Adrenal gland (tissue), 12 donors: ENCODE measurements around the gene MOCS3. TPM values are rescaled to one million over a fixed set of nuclear protein-coding genes. Genes with fewer than 3 reads are reported as not detected.

ENCODE experiments used
- DNase-seq, 7 donors: peaks; one replicate each; pipeline ENCODE4 v3.0.0-alpha.2; 2019 to 2020
- H3K27ac ChIP-seq, 5 donors: fragments of 200-600 bp; sonication (generic) in 4 of 5; 1 replicate in 3 of 5; 2 replicates in 2 of 5; pipeline versions ENCODE4 v1.5.1 to v1.8.0; 2016 to 2020; ENCODE audit warnings: mild to moderate bottlenecking in 1 of 5
- H3K27me3 ChIP-seq: fragments of 200-600 bp; 2 replicates; pipeline ENCODE4 v1.8.0; 2021
- H3K36me3 ChIP-seq, 2 donors: fragments of 200-600 bp; replicated peaks in 1 of 2; 1 replicate in 1 of 2; 2 replicates in 1 of 2; pipeline versions ENCODE4 v1.5.1 to v1.8.0; 2018 to 2022
- H3K4me1 ChIP-seq, 2 donors: fragments of 200-600 bp; replicated peaks in 1 of 2; 1 replicate in 1 of 2; 2 replicates in 1 of 2; pipeline versions ENCODE4 v1.5.1 to v1.8.0; 2018 to 2021
- H3K4me3 ChIP-seq, 4 donors: fragments of 200-600 bp; sonication (generic) in 3 of 4; one replicate each; pipeline ENCODE4 v1.5.1; 2016 to 2018
- H3K9me3 ChIP-seq, 3 donors: fragments of 200-600 bp; sonication (generic) in 1 of 3; replicated peaks in 1 of 3; 1 replicate in 2 of 3; 2 replicates in 1 of 3; pipeline versions ENCODE4 v1.5.1 to v1.8.0; 2016 to 2021
- POLR2A ChIP-seq, 2 donors: fragments of 450-650 bp; IDR thresholded peaks; one replicate each; pipeline ENCODE4 v1.6.1; 2017; ENCODE audit warnings: antibody characterized with exemption in 2 of 2, mild to moderate bottlenecking in 2 of 2, moderate library complexity in 1 of 2
- WGBS, 4 donors: extraction: QIAGEN DNeasy Blood & Tissue Kit in 2 of 4; methylation state at CpG; one replicate each; pipeline versions ENCODE4 v1.1.5 to v1.1.7; 2013 to 2017; 5-methylcytosine and 5-hydroxymethylcytosine counted together
- intact Hi-C, 2 donors: fragments of 100-400 bp; cut with DNase I; formaldehyde crosslinking; loops; one replicate each; pipeline versions ENCODE4 v1.14.1 to v1.15.0; 2022 to 2023
- polyA plus RNA-seq, 3 donors: library from polyadenylated mRNA; stranded (reverse); fragments of 200-250 nt in 2 of 3; fragments of 350-450 nt in 1 of 3; fragmentation: Illumina TruSeq in 1 of 3; extraction: RNeasy Lipid Tissue Mini Kit (QIAGEN cat#74804) in 1 of 3; gene quantifications; one replicate each; pipeline ENCODE4 v1.2.3, GENCODE V29; 2013 to 2014
- total RNA-seq, 9 donors: library from RNA; depleted of rRNA in 4 of 9; stranded (reverse); fragments of >200 nt in 4 of 9; fragments of 120-200 nt in 1 of 9; fragmentation: NEBNext Ultra II Directional in 1 of 9; extraction: Animal tissue kit (Norgen Biotek cat#: 25700) in 1 of 9; gene quantifications; one replicate each; pipeline versions ENCODE4 v1.1.0 to v1.2.4, GENCODE V29; 2013 to 2023
- TF ChIP-seq, protein P1 (sequence below), 6 experiments: fragments of 450-650 bp in 4 of 6; fragments of 200-600 bp in 2 of 6; sonication (generic) in 1 of 6; IDR thresholded peaks; 1 replicate in 5 of 6; 2 replicates in 1 of 6; pipeline versions ENCODE4 v1.5.1 to v1.8.0; 2016 to 2021; ENCODE audit warnings: antibody characterized with exemption in 6 of 6, mild to moderate bottlenecking in 2 of 6, moderate library complexity in 1 of 6
- donor health status: healthy with polysubstance abuse.
- donor health status: Bipolar disorder and iron deficiency.
- donor health status: DM: yes; HTN: yes; CAD: no.
- donor health status: DM: no; HTN: no; CAD: no.
- donor health status: DM: no; HTN: no; CAD: no.
- donor health status: DM: yes; HTN: yes; CAD: no.

Gene MOCS3
- total and polyA plus RNA-seq, 12 donors: 1.0 to 7.5 (median 5.7) TPM

DNA sequence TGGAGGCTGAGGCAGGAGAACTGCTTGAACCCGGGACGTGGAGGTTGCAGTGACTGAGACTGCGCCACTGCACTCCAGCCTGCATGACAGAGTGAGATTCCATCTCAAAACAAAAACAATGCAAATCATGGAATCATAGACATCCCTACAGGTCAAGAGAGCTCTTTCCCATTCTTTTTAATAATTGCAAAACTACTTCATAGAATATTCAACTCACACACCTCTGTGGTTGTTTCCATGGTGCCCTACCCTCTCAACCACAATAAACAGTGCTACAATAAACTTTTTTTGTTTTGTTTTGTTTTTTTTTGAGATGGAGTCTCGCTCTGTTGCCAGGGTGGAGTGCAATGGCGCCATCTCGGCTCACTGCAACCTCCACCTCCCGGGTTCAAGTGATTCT is 15.5 kb upstream of the MOCS3 start:
- intact Hi-C loops: no loop called here
- no peak overlapping the region for H3K27ac ChIP-seq
- peaks cover 0 to 89% of the 10 kb centered on the region in 2 donors for H3K36me3 ChIP-seq
- 94 to 95% (median 95%) methylated on average over 7 of the region's 7 CpGs for WGBS, 4 donors
- no peak overlapping the region for H3K4me3 ChIP-seq
- no peaks in the 10 kb centered on the region for H3K9me3 ChIP-seq
- no peaks in the 10 kb centered on the region for H3K4me1 ChIP-seq
- no peak for TF ChIP-seq POLR2A (IDR thresholded peaks at IDR 0.05)
- TF ChIP-seq, protein P1, sequence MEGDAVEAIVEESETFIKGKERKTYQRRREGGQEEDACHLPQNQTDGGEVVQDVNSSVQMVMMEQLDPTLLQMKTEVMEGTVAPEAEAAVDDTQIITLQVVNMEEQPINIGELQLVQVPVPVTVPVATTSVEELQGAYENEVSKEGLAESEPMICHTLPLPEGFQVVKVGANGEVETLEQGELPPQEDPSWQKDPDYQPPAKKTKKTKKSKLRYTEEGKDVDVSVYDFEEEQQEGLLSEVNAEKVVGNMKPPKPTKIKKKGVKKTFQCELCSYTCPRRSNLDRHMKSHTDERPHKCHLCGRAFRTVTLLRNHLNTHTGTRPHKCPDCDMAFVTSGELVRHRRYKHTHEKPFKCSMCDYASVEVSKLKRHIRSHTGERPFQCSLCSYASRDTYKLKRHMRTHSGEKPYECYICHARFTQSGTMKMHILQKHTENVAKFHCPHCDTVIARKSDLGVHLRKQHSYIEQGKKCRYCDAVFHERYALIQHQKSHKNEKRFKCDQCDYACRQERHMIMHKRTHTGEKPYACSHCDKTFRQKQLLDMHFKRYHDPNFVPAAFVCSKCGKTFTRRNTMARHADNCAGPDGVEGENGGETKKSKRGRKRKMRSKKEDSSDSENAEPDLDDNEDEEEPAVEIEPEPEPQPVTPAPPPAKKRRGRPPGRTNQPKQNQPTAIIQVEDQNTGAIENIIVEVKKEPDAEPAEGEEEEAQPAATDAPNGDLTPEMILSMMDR (IDR thresholded peaks at IDR 0.05): no peak
- no peaks in the 10 kb centered on the region for H3K27me3 ChIP-seq
- no peak for DNase-seq

DNA sequence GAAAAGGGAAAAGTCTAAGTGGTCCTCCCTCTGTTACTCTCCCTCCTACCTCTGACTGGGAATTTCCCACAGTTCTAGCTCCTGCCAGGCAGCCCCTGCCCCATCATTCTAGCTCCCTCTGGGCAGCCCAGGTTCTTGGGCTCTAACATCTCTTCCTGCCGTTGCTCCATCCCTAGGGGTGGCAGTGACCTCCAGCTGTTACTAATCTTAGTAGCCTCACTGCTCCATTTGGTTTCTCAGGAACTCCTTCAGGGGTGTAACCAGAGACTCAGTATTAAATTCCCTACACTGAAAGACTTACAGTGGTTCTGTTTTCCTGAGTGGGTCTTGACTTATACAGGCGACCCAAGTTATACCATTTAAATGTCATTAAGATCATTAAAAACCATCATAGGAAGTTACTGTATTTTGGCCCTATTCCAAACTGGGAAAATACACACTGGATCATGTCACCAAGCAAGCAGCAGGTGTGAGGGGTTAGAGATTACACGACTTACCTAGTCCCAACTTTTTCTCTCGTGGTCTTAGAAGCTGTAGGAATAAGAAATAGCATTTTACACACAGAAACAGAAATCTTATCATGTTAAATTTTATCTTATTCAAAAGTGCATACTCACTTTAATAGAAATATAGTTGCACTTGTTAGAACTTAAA is 10.4 kb upstream of the MOCS3 start:
- H3K4me1 ChIP-seq: peaks cover 6 to 26% of the 10 kb centered on the region in 2 donors
- TF ChIP-seq, protein P1 (IDR thresholded peaks at IDR 0.05): no peak
- no peak for TF ChIP-seq POLR2A (IDR thresholded peaks at IDR 0.05)
- no peaks in the 10 kb centered on the region for H3K9me3 ChIP-seq
- no peaks in the 10 kb centered on the region for H3K27me3 ChIP-seq
- H3K4me3 ChIP-seq: no peak overlapping the region
- no peak for DNase-seq
- peak overlapping the region in 1 of 5 donors; percentile 56 for H3K27ac ChIP-seq
- H3K36me3 ChIP-seq: peaks cover 0 to 74% of the 10 kb centered on the region in 2 donors
- intact Hi-C loops: no loop called here
- 77 to 83% (median 81%) methylated on average over 4 of the region's 4 CpGs for WGBS, 4 donors

DNA sequence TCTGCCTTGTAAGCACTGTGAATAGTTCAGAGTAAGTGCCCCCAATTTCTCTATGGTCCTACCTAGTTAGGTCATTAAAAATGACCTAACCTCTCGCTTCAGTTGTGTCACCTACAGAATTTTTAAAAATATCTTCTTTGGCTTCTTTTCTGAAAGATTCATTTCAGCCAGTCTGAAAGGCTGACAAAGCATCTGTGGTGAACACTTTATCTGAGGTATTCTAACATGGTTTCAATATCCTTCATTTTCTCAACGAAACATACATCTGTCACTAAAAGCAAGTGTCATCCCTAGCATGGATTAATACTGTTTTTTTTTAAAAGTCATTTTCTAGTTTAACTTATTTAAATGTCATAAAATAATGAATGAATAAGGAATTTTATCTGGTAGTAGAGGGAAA is 5.4 kb upstream of the MOCS3 start:
- no peak for TF ChIP-seq POLR2A (IDR thresholded peaks at IDR 0.05)
- TF ChIP-seq, protein P1 (IDR thresholded peaks at IDR 0.05): no peak
- intact Hi-C loops: no loop called here
- no peaks in the 10 kb centered on the region for H3K27me3 ChIP-seq
- H3K27ac ChIP-seq: peak overlapping the region in 1 of 5 donors; percentile 17
- no peak for DNase-seq
- 62 to 73% (median 67%) methylated on average over 2 of the region's 2 CpGs for whole genome bisulfite sequencing, 4 donors
- H3K9me3 ChIP-seq: no peaks in the 10 kb centered on the region
- H3K4me3 ChIP-seq: no peak overlapping the region
- peaks cover 22 to 70% of the 10 kb centered on the region in 2 donors for H3K4me1 ChIP-seq
- peaks cover 0 to 38% of the 10 kb centered on the region in 2 donors for H3K36me3 ChIP-seq

DNA sequence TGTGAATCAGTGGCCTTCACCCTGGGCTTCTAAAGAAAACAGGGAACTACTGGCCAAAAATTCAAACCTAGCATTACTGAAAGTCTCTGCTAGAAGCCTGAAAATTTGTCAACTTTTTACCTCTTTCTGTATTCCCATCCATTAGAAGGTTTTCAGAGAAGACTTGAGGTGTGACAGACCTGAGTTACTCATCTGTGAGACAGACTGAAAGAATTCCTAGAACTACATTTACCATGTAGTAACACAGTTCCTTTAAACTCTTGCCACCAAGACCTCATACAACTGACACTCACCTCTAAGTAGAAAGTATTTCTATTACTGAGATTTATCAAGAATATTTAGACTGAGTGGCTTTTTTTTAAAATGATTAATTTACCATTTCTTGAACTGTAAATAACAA is 4.8 kb upstream of the MOCS3 start:
- H3K27ac ChIP-seq: peak overlapping the region in 2 of 5 donors; percentile 10 to 17
- no peaks in the 10 kb centered on the region for H3K27me3 ChIP-seq
- TF ChIP-seq POLR2A (IDR thresholded peaks at IDR 0.05): no peak
- TF ChIP-seq, protein P1 (IDR thresholded peaks at IDR 0.05): no peak
- intact Hi-C loops: no loop called here
- H3K9me3 ChIP-seq: no peaks in the 10 kb centered on the region
- peaks cover 22 to 65% of the 10 kb centered on the region in 2 donors for H3K4me1 ChIP-seq
- H3K36me3 ChIP-seq: peaks cover 0 to 32% of the 10 kb centered on the region in 2 donors
- H3K4me3 ChIP-seq: no peak overlapping the region
- DNase-seq: no peak
